ENCODE data around the gene CASKIN2.
A peak's percentile ranks its signal among the peaks of the same experiment; 100 is the strongest.

The CASKIN2 gene

GRCh38 chr17:75515496-75516254 lies at the start of gene CASKIN2:
Gene CASKIN2 (minus strand): TSS chr17:75515537. CDS start chr17:75513804, 1,733 bp downstream.
- peak; percentile 92 for DNase-seq

- DNase-seq = no peak
Observed at GRCh38 chr17:75565066-75565465, 49.7 kb upstream of the CASKIN2 start.

GRCh38 chr17:75564195-75564594 lies 48.9 kb upstream of the CASKIN2 start:
- DNase-seq = no peak

GRCh38 chr17:75563063-75563758 lies 47.9 kb upstream of the CASKIN2 start:
- no peak for DNase-seq

- DNase-seq = no peak
Observed at GRCh38 chr17:75561927-75562603, 46.7 kb upstream of the CASKIN2 start.

- no peak for DNase-seq
Observed at GRCh38 chr17:75559958-75560533, 44.7 kb upstream of the CASKIN2 start.

GRCh38 chr17:75558666-75559530 lies 43.6 kb upstream of the CASKIN2 start:
- DNase-seq = no peak

- no peak for DNase-seq
Observed at GRCh38 chr17:75557852-75558665, 42.7 kb upstream of the CASKIN2 start.

- DNase-seq = peak; percentile 29
Observed at GRCh38 chr17:75557075-75557851, 41.9 kb upstream of the CASKIN2 start.

- no peak for DNase-seq
Observed at GRCh38 chr17:75555679-75556153, 40.4 kb upstream of the CASKIN2 start.

- no peak for DNase-seq
Observed at GRCh38 chr17:75553295-75554110, 38.2 kb upstream of the CASKIN2 start.

- no peak for DNase-seq
Observed at GRCh38 chr17:75552425-75553294, 37.3 kb upstream of the CASKIN2 start.

GRCh38 chr17:75551266-75551665 lies 35.9 kb upstream of the CASKIN2 start:
- DNase-seq = no peak

- DNase-seq = no peak
Observed at GRCh38 chr17:75550139-75550465, 34.8 kb upstream of the CASKIN2 start.

- peak; percentile 67 for DNase-seq
Observed at GRCh38 chr17:75549246-75550138, 34.2 kb upstream of the CASKIN2 start.

GRCh38 chr17:75548813-75549212 lies 33.5 kb upstream of the CASKIN2 start:
- no peak for DNase-seq

- no peak for DNase-seq
Observed at GRCh38 chr17:75547091-75547490, 31.8 kb upstream of the CASKIN2 start.

- DNase-seq = no peak
Observed at GRCh38 chr17:75546181-75546580, 30.8 kb upstream of the CASKIN2 start.
